Measurements from ENCODE around the gene EIF1AX. TPM values are rescaled to one million over a fixed set of nuclear protein-coding genes. Genes with fewer than 3 reads are reported as not detected.
"Not testable (repeated sequence)": the region's sequence is repeated elsewhere in the genome, so short reads cannot be mapped to it uniquely, and the experiment has no call there.

Gene EIF1AX
- total RNA-seq, 2 experiments from 2014 or later: 51.2 to 54.5 TPM

GRCh38 chrX:20143561-20143960 is 1.9 kb upstream of the EIF1AX start:
- Mint-ChIP-seq H3K9me3 (no peaks in the 10 kb centered on the region), H3K27me3 (no peaks in the 10 kb centered on the region), H3K27ac (no peak overlapping the region), H3K36me3 (ENCODE audit: low read depth) (peaks cover 13% of the 10 kb centered on the region), H3K4me3 (no peak overlapping the region), H3K4me1 (peaks cover 37% of the 10 kb centered on the region)
- ChIA-PET POLR2A (no interaction called here), CTCF (no interaction called here)
- no peak for DNase-seq

- DNase-seq: no peak
- H3K27me3 Mint-ChIP-seq: no peaks in the 10 kb centered on the region
- POLR2A ChIA-PET: interaction anchor here (2.0 kb wide), 1 partner anchor 13 kb away, joined by 6 read pairs; no protein-coding TSS in a partner anchor
- CTCF ChIA-PET: no interaction called here
- H3K36me3 Mint-ChIP-seq (ENCODE audit: low read depth): peaks cover 11% of the 10 kb centered on the region
- H3K9me3 Mint-ChIP-seq: no peaks in the 10 kb centered on the region
- peaks cover 37% of the 10 kb centered on the region for H3K4me1 Mint-ChIP-seq
- peak overlapping the region; percentile 39 for H3K4me3 Mint-ChIP-seq
- H3K27ac Mint-ChIP-seq: peak overlapping the region; percentile 47
These were observed 1.5 kb upstream of the EIF1AX start for GRCh38 chrX:20143111-20143510.

GRCh38 chrX:20140420-20140819 is 1.2 kb downstream of the EIF1AX start:
- H3K9me3 Mint-ChIP-seq: no peaks in the 10 kb centered on the region
- POLR2A ChIA-PET: interaction anchor here (1.3 to 2.4 kb wide), 3 partner anchors 10 to 375 kb away, joined by 3 to 5 read pairs (median 5); no protein-coding TSS in a partner anchor
- DNase-seq: no peak
- peaks cover 27% of the 10 kb centered on the region for H3K36me3 Mint-ChIP-seq (ENCODE audit: low read depth)
- no peak overlapping the region for H3K27ac Mint-ChIP-seq
- peaks cover 47% of the 10 kb centered on the region for H3K4me1 Mint-ChIP-seq
- H3K27me3 Mint-ChIP-seq: no peaks in the 10 kb centered on the region
- CTCF ChIA-PET: interaction anchor here (0.5 to 1.1 kb wide), 3 partner anchors 235 to 795 kb away, joined by 4 to 5 read pairs (median 5); no protein-coding TSS in a partner anchor
- H3K4me3 Mint-ChIP-seq: peak overlapping the region; percentile 83

DNA sequence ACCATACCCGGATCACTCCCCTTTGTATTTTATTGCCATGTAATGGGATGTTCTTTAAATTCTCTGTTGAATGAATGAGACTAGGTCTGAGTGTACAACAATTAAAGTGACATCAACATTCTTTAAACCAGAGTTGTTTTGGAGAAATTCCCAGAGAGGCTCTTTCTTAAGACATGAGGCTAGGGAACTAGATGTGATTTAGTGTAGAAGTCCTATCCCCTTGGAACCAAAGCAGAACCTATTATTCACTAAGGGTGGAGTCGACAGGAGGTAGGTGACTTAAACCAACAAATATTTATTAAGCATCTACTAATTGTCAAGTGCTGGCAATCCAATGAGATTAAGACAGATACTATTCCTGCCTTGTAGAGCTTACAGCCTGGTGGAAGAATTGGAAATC is 1.7 kb downstream of the EIF1AX start:
- Mint-ChIP-seq H3K4me3 (peak overlapping the region; percentile 83), H3K36me3 (ENCODE audit: low read depth) (peaks cover 30% of the 10 kb centered on the region), H3K4me1 (peaks cover 47% of the 10 kb centered on the region), H3K27ac (peak overlapping the region; percentile 14), H3K9me3 (no peaks in the 10 kb centered on the region), H3K27me3 (no peaks in the 10 kb centered on the region)
- DNase-seq: no peak
- POLR2A ChIA-PET: interaction anchor here (0.7 to 2.4 kb wide), 2 partner anchors 10 to 19 kb away, joined by 3 to 5 read pairs; no protein-coding TSS in a partner anchor
- CTCF ChIA-PET: no interaction called here

GRCh38 chrX:20135944-20136343 is 5.7 kb downstream of the EIF1AX start:
- no peaks in the 10 kb centered on the region for H3K9me3 Mint-ChIP-seq
- H3K27me3 Mint-ChIP-seq: no peaks in the 10 kb centered on the region
- DNase-seq: no peak
- ChIA-PET CTCF (no interaction called here), POLR2A (no interaction called here)
- H3K36me3 Mint-ChIP-seq (ENCODE audit: low read depth): peaks cover 33% of the 10 kb centered on the region
- H3K4me3 Mint-ChIP-seq: no peak overlapping the region
- peaks cover 33% of the 10 kb centered on the region for H3K4me1 Mint-ChIP-seq
- H3K27ac Mint-ChIP-seq: no peak overlapping the region

- no peaks in the 10 kb centered on the region for H3K27me3 Mint-ChIP-seq
- ChIA-PET CTCF (interaction anchor here (1.2 kb wide), 1 partner anchor 228 kb away, joined by 4 read pairs; no protein-coding TSS in a partner anchor), POLR2A (interaction anchor here (1.2 kb wide), 1 partner anchor 9 kb away, joined by 5 read pairs; the partner anchor contains the start of gene EIF1AX)
- no peak overlapping the region for H3K27ac Mint-ChIP-seq
- no peak for DNase-seq
- H3K36me3 Mint-ChIP-seq (ENCODE audit: low read depth): peaks cover 35% of the 10 kb centered on the region
- H3K4me1 Mint-ChIP-seq: peaks cover 16% of the 10 kb centered on the region
- H3K9me3 Mint-ChIP-seq: no peaks in the 10 kb centered on the region
- H3K4me3 Mint-ChIP-seq: no peak overlapping the region
These were observed 9.0 kb downstream of the EIF1AX start for GRCh38 chrX:20132666-20133065.

DNA sequence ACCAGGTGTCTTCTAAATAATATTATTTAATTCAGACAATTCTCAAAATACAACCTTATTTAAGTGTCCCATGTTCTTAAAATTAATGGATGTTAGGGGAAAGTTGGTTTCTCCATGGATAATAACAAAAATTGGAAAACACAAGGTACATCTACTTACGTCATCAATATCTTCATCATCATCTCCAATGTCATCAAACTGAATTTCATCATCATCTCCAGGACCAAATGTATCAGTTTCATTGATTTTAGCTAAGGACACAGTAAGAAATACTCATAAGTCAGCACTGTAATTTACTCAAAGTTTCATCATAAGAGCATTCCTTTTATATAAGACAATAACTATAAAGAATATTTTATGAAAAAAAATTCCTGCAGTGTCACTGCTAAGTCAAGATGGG is 11.3 kb downstream of the EIF1AX start:
- POLR2A ChIA-PET: interaction anchor here (1.7 kb wide), 1 partner anchor 9 kb away, joined by 5 read pairs; no protein-coding TSS in a partner anchor

GRCh38 chrX:20129547-20129946 is 12.1 kb downstream of the EIF1AX start:
- Mint-ChIP-seq H3K36me3 (ENCODE audit: low read depth) (peaks cover 17% of the 10 kb centered on the region), H3K4me3 (no peak overlapping the region), H3K27ac (no peak overlapping the region), H3K9me3 (no peaks in the 10 kb centered on the region), H3K27me3 (no peaks in the 10 kb centered on the region), H3K4me1 (no peaks in the 10 kb centered on the region)
- POLR2A ChIA-PET: interaction anchor here (1.7 kb wide), 1 partner anchor 10 kb away, joined by 5 read pairs; no protein-coding TSS in a partner anchor
- DNase-seq: no peak
- CTCF ChIA-PET: no interaction called here

More for the DNA sequence above, 11.3 kb downstream of the EIF1AX start:
- Mint-ChIP-seq H3K27ac (no peak overlapping the region), H3K36me3 (ENCODE audit: low read depth) (peaks cover 18% of the 10 kb centered on the region), H3K4me1 (no peaks in the 10 kb centered on the region), H3K4me3 (no peak overlapping the region), H3K9me3 (no peaks in the 10 kb centered on the region), H3K27me3 (no peaks in the 10 kb centered on the region)
- DNase-seq: no peak
- CTCF ChIA-PET: no interaction called here

DNA sequence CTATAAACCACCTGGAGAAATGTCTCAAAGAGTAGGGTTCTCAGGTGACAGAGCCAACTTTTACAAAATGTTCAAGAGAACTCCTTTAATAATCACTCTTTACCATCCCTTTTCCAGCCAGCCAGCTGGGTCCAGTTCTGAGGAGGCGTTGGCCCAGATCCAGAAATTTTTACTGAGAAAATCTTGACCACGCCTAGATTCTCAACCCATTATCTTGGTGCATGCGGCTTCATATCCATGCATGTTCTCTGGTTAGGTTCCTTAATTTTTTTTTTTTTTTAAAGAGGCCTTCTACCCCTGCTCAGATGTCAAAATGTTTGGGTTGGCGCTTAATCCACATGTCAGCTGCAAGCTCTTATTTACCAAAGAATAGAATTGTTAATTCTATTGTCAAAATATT is 13.0 kb downstream of the EIF1AX start:
- DNase-seq: no peak
- ChIA-PET CTCF (interaction anchor here (0.6 kb wide), 1 partner anchor 9 kb away, joined by 3 read pairs; no protein-coding TSS in a partner anchor), POLR2A (interaction anchor here (0.8 kb wide), 1 partner anchor 13 kb away, joined by 3 read pairs; the partner anchor contains the start of gene EIF1AX)
- Mint-ChIP-seq H3K36me3 (ENCODE audit: low read depth) (peaks cover 17% of the 10 kb centered on the region), H3K4me3 (no peak overlapping the region), H3K9me3 (no peaks in the 10 kb centered on the region), H3K27ac (no peak overlapping the region), H3K27me3 (no peaks in the 10 kb centered on the region), H3K4me1 (no peaks in the 10 kb centered on the region)

DNA sequence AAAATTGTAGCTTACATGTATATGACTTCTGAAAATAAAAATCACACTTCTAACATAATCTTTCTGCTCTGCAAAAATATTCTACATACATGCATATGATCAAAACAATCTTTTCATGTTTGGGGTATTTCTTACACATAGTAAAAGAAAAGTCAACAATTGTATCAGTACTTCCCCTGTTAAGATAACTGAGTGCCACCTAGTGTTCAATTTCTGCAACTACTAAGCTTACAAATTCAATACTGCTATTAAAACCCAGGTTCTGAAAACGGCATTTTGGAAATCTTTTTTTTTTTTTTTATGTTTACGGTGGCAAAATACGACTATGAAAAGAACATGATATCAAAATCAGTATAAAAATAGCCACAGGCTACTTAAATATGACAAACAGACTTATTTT is 14.2 kb downstream of the EIF1AX start:
- CTCF ChIA-PET, H3K4me1 Mint-ChIP-seq, H3K4me3 Mint-ChIP-seq, POLR2A ChIA-PET, H3K9me3 Mint-ChIP-seq, H3K27me3 Mint-ChIP-seq, DNase-seq, H3K27ac Mint-ChIP-seq: not testable (repeated sequence)
- H3K36me3 Mint-ChIP-seq (ENCODE audit: low read depth): peaks cover 17% of the 10 kb centered on the region

DNA sequence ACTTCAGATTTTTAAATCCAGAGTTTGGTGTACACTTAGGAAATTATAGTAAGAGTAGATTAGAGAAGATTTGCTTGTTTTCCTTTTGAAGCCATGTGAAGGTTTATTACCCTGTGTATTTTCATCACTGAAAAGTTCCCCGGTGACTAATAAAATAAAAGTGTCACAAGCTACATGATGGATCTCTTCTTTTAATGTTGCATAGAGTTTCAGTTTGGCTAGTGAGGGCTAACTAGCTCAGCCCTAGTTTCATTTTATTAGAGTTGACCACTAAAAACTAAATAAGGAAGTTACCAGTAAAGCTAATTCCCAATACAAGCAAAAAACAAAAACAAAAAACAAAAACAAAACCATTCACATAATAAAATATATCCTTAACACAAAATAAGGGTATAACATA is 14.8 kb downstream of the EIF1AX start:
- CTCF ChIA-PET, POLR2A ChIA-PET, H3K4me3 Mint-ChIP-seq: not testable (repeated sequence)

DNA sequence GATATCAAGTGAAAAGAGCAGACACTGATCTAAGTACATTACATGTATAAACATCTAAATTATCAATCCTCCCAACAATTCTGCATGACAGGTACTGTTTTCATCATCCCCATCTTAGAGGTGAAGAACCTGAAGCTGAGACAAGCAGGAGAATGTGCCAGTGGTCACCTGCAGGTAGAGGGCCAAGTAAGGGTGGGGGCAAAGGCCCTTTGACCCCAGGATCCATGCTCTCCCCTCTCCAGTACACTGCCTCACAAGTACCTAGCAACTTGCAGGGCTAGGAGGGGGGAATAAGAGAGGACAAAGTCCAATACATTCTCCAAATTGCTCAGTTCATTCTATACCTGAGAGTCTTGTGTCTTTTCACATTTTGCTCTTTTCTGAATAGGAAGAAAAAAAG is 16.7 kb downstream of the EIF1AX start:
- H3K27me3 Mint-ChIP-seq: no peaks in the 10 kb centered on the region
- H3K9me3 Mint-ChIP-seq: no peaks in the 10 kb centered on the region
- H3K36me3 Mint-ChIP-seq (ENCODE audit: low read depth): peaks cover 8% of the 10 kb centered on the region
- H3K4me3 Mint-ChIP-seq: no peak overlapping the region
- H3K4me1 Mint-ChIP-seq: no peaks in the 10 kb centered on the region
- POLR2A ChIA-PET: no interaction called here
- DNase-seq: no peak
- no peak overlapping the region for H3K27ac Mint-ChIP-seq
- CTCF ChIA-PET: no interaction called here

More for the DNA sequence above, 14.8 kb downstream of the EIF1AX start:
- not testable (repeated sequence) for H3K9me3 Mint-ChIP-seq, DNase-seq, H3K27me3 Mint-ChIP-seq, H3K27ac Mint-ChIP-seq, H3K4me1 Mint-ChIP-seq
- H3K36me3 Mint-ChIP-seq (ENCODE audit: low read depth): peaks cover 16% of the 10 kb centered on the region

GRCh38 chrX:20118065-20118824 is 23.4 kb downstream of the EIF1AX start:
- ChIA-PET POLR2A (interaction anchor here (1.0 kb wide), 1 partner anchor 23 kb away, joined by 3 read pairs; the partner anchor contains the start of gene EIF1AX), CTCF (interaction anchor here (0.8 kb wide), 1 partner anchor 52 kb away, joined by 3 read pairs; no protein-coding TSS in a partner anchor)
- H3K9me3 Mint-ChIP-seq: no peaks in the 10 kb centered on the region
- H3K27me3 Mint-ChIP-seq: peaks cover 17% of the 10 kb centered on the region
- H3K27ac Mint-ChIP-seq: no peak overlapping the region
- DNase-seq: no peak
- no peaks in the 10 kb centered on the region for H3K36me3 Mint-ChIP-seq (ENCODE audit: low read depth)
- no peak overlapping the region for H3K4me3 Mint-ChIP-seq
- H3K4me1 Mint-ChIP-seq: peaks cover 13% of the 10 kb centered on the region

All from activated CD4-positive, alpha-beta memory T cell treated with anti-CD3 and anti-CD28 coated beads, Interleukin-2, amount 10 ng/mL, durations not matched to agents 7 days and 5 days (primary cell).